ENCODE data around the gene LPXN. TPM values are rescaled to one million over a fixed set of nuclear protein-coding genes. Genes with fewer than 3 reads are reported as not detected.

LPXN gene
- total RNA-seq, 4 donors from 2014 or later, result 4.7 to 5.4 (median 5.3) TPM

- H3K4me1 ChIP-seq, result peaks cover 0 to 6% (median 0%) of the 10 kb centered on the region in 3 donors
- no peaks in the 10 kb centered on the region for H3K9me3 ChIP-seq
- 30 to 33% methylated on average over 1 of the region's 1 CpG for WGBS, 2 donors (ENCODE audit: low coverage in 1 of 2)
- H3K4me3 ChIP-seq, result no peak overlapping the region
- TF ChIP-seq POLR2A (IDR thresholded peaks at IDR 0.05) (no peak), POLR2AphosphoS5 (IDR thresholded peaks at IDR 0.05) (no peak), CTCF (IDR thresholded peaks at IDR 0.05) (no peak), EP300 (IDR thresholded peaks at IDR 0.05) (no peak)
- H3K27ac ChIP-seq, result no peak overlapping the region
- no peak for ATAC-seq
- H3K27me3 ChIP-seq, result no peaks in the 10 kb centered on the region
- H3K36me3 ChIP-seq, result no peaks in the 10 kb centered on the region
Observed at GRCh38 chr11:58509748-58510147, 65.9 kb downstream of the LPXN start.

GRCh38 chr11:58508814-58509213 is 66.8 kb downstream of the LPXN start:
- Histone ChIP-seq H3K4me3 (no peak overlapping the region), H3K9me3 (no peaks in the 10 kb centered on the region), H3K27me3 (no peaks in the 10 kb centered on the region), H3K27ac (no peak overlapping the region), H3K4me1 (peaks cover 0 to 3% (median 0%) of the 10 kb centered on the region in 3 donors), H3K36me3 (no peaks in the 10 kb centered on the region)
- ATAC-seq, result no peak
- TF ChIP-seq POLR2A (IDR thresholded peaks at IDR 0.05), result no peak
- TF ChIP-seq CTCF (IDR thresholded peaks at IDR 0.05), result no peak
- TF ChIP-seq EP300 (IDR thresholded peaks at IDR 0.05), result no peak
- no peak for TF ChIP-seq POLR2AphosphoS5 (IDR thresholded peaks at IDR 0.05)

- no peak for ATAC-seq
- Histone ChIP-seq H3K36me3 (no peaks in the 10 kb centered on the region), H3K9me3 (no peaks in the 10 kb centered on the region), H3K27ac (no peak within 1 kb of the TSS), H3K4me3 (no peak within 1 kb of the TSS), H3K27me3 (no peaks in the 10 kb centered on the region), H3K4me1 (no peaks in the 10 kb centered on the region)
- no peak for TF ChIP-seq EP300 (IDR thresholded peaks at IDR 0.05)
- no peak for TF ChIP-seq CTCF (IDR thresholded peaks at IDR 0.05)
- no peak for TF ChIP-seq POLR2AphosphoS5 (IDR thresholded peaks at IDR 0.05)
- TF ChIP-seq POLR2A (IDR thresholded peaks at IDR 0.05), result no peak
- 100% methylated on average over 1 of the region's 1 CpG; no CpG with 5 or more reads in 1 of the 2 donors for WGBS, 2 donors (ENCODE audit: low coverage in 1 of 2)
Observed at GRCh38 chr11:58508005-58508404, 67.7 kb downstream of the LPXN start, which contains the start of gene OR5B21. TSS of gene OR5B21 (minus strand) at chr11:58508105. CDS start at chr11:58508105, 0 bp downstream.

- Histone ChIP-seq H3K4me3 (no peak overlapping the region), H3K27me3 (no peaks in the 10 kb centered on the region), H3K9me3 (no peaks in the 10 kb centered on the region), H3K27ac (no peak overlapping the region), H3K4me1 (no peaks in the 10 kb centered on the region), H3K36me3 (no peaks in the 10 kb centered on the region)
- TF ChIP-seq POLR2A (IDR thresholded peaks at IDR 0.05) (no peak), EP300 (IDR thresholded peaks at IDR 0.05) (no peak), CTCF (IDR thresholded peaks at IDR 0.05) (no peak), POLR2AphosphoS5 (IDR thresholded peaks at IDR 0.05) (no peak)
- WGBS, 2 donors (ENCODE audit: low coverage in 1 of 2), result 57 to 90% methylated on average over 3 to 4 of the region's 4 CpGs
- no peak for ATAC-seq
Observed at GRCh38 chr11:58507355-58507754, 68.3 kb downstream of the LPXN start.

GRCh38 chr11:58506935-58507334 is 68.7 kb downstream of the LPXN start:
- H3K36me3 ChIP-seq, result no peaks in the 10 kb centered on the region
- no peak overlapping the region for H3K4me3 ChIP-seq
- WGBS, 2 donors (ENCODE audit: low coverage in 1 of 2), result 74 to 75% methylated on average over 5 of the region's 5 CpGs
- no peak overlapping the region for H3K27ac ChIP-seq
- ATAC-seq, result no peak
- no peaks in the 10 kb centered on the region for H3K4me1 ChIP-seq
- H3K9me3 ChIP-seq, result no peaks in the 10 kb centered on the region
- H3K27me3 ChIP-seq, result no peaks in the 10 kb centered on the region
- TF ChIP-seq EP300 (IDR thresholded peaks at IDR 0.05) (no peak), CTCF (IDR thresholded peaks at IDR 0.05) (no peak), POLR2AphosphoS5 (IDR thresholded peaks at IDR 0.05) (no peak), POLR2A (IDR thresholded peaks at IDR 0.05) (no peak)

All from gastroesophageal sphincter (tissue), 4 donors.